B cell (primary cell): ENCODE results near the gene MCAM. TPM values are rescaled to one million over a fixed set of nuclear protein-coding genes. Genes with fewer than 3 reads are reported as not detected.

ENCODE experiments used
- ATAC-seq: fragments of 200-7000 bp; cut with Tn5 transposase; one replicate; pipeline ENCODE4 v1.10.0; 2021; ENCODE audit warnings: low read depth, mild to moderate bottlenecking, moderate number of reproducible peaks, moderate library complexity
- CTCF ChIA-PET: fragments of 350-600 bp; sonication (Branson Sonifier 250); formaldehyde crosslinking; loops from one replicate; lab custom pipeline; 2021; ENCODE audit warnings: antibody characterized with exemption, inconsistent platforms; lab: Charles Lee
- POLR2A ChIA-PET: fragments of 350-600 bp; sonication (Branson Sonifier 250); formaldehyde crosslinking; loops from one replicate; lab custom pipeline; 2021; ENCODE audit warnings: antibody characterized with exemption; lab: Charles Lee
- DNase-seq: peaks from one replicate; pipeline ENCODE4 v3.0.0; 2013
- H2AFZ ChIP-seq: 2 replicates; pipeline ENCODE4 v1.6.1; 2012; ENCODE audit warnings: mild to moderate bottlenecking, low read depth, low read length; ENCODE audit not compliant: insufficient read depth, poor library complexity, severe bottlenecking
- H3K27ac ChIP-seq, 2 donors: 1 replicate in 1 of 2; 2 replicates in 1 of 2; pipeline ENCODE4 v1.5.1; 2012 to 2013; ENCODE audit warnings: low read length in 2 of 2, mild to moderate bottlenecking in 2 of 2, moderate library complexity in 1 of 2
- H3K27me3 ChIP-seq, 4 experiments: fragments of 200-600 bp in 1 of 4; sonication (generic) in 1 of 4; replicated peaks in 1 of 4; 1 replicate in 2 of 4; 2 replicates in 2 of 4; pipeline versions ENCODE4 v1.6.1 to v1.7.0; 2013 to 2016; ENCODE audit warnings: low read length in 3 of 4, mild to moderate bottlenecking in 2 of 4, mixed read lengths in 1 of 4, moderate library complexity in 1 of 4; ENCODE audit not compliant: insufficient read depth in 4 of 4, control insufficient read depth in 3 of 4; ENCODE audit errors: control extremely low read depth in 1 of 4
- H3K36me3 ChIP-seq, 2 experiments: replicated peaks in 1 of 2; 1 replicate in 1 of 2; 2 replicates in 1 of 2; pipeline versions ENCODE4 v1.6.1 to v1.7.1; 2013; ENCODE audit warnings: low read length in 1 of 2; ENCODE audit not compliant: insufficient read depth in 2 of 2, control insufficient read depth in 1 of 2; ENCODE audit errors: control extremely low read depth in 1 of 2, extremely low read depth in 1 of 2
- H3K4me1 ChIP-seq, 2 donors: fragments of 200-600 bp in 1 of 2; sonication (generic) in 1 of 2; 1 replicate in 1 of 2; 2 replicates in 1 of 2; pipeline versions ENCODE4 v1.5.1 to v1.6.1; 2013 to 2017; ENCODE audit warnings: low read length in 2 of 2; ENCODE audit not compliant: control insufficient read depth in 2 of 2, insufficient read depth in 2 of 2
- H3K4me2 ChIP-seq: replicated peaks from 2 replicates; pipeline ENCODE3; 2012; ENCODE audit warnings: mild to moderate bottlenecking, low read depth, low read length; ENCODE audit not compliant: poor library complexity, severe bottlenecking
- H3K4me3 ChIP-seq, 5 experiments: fragments of 200-600 bp in 1 of 5; sonication (generic) in 1 of 5; 1 replicate in 3 of 5; 2 replicates in 2 of 5; pipeline versions ENCODE4 v1.5.1 to v1.7.0; 2011 to 2016; ENCODE audit warnings: low read length in 4 of 5, mild to moderate bottlenecking in 4 of 5, low read depth in 2 of 5, control low read depth in 1 of 5, moderate library complexity in 1 of 5; ENCODE audit not compliant: insufficient read depth in 1 of 5; ENCODE audit errors: control extremely low read depth in 1 of 5, extremely low read depth in 1 of 5
- H3K79me2 ChIP-seq: fragments of 200-600 bp; sonication (generic); one replicate; pipeline ENCODE4 v1.6.0; 2016; ENCODE audit warnings: low read length; ENCODE audit not compliant: control insufficient read depth, insufficient read depth
- H3K9ac ChIP-seq: fragments of 200-600 bp; sonication (generic); 2 replicates; pipeline ENCODE4 v1.6.1; 2017; ENCODE audit warnings: mild to moderate bottlenecking, low read length, moderate library complexity
- H3K9me3 ChIP-seq, 3 donors: one replicate each; pipeline versions ENCODE4 v1.6.1 to v1.7.1; 2013; ENCODE audit warnings: low read length in 2 of 3; ENCODE audit not compliant: control insufficient read depth in 2 of 3, insufficient read depth in 1 of 3; ENCODE audit errors: control extremely low read depth in 1 of 3
- H4K20me1 ChIP-seq: 2 replicates; pipeline ENCODE4 v1.6.0; 2012; ENCODE audit warnings: mild to moderate bottlenecking, low read length; ENCODE audit not compliant: insufficient read depth, control insufficient read depth, poor library complexity, severe bottlenecking
- H3K27ac Mint-ChIP-seq: one replicate; pipeline ENCODE4 v1.8.0; 2021; ENCODE audit warnings: mixed read lengths
- H3K27me3 Mint-ChIP-seq: one replicate; pipeline ENCODE4 v1.8.0; 2021; ENCODE audit warnings: mixed read lengths
- H3K4me1 Mint-ChIP-seq: one replicate; pipeline ENCODE4 v1.8.0; 2021; ENCODE audit warnings: mixed read lengths
- H3K4me3 Mint-ChIP-seq: one replicate; pipeline ENCODE4 v1.8.0; 2021; ENCODE audit warnings: mixed read lengths
- H3K9me3 Mint-ChIP-seq: one replicate; pipeline ENCODE4 v1.8.0; 2022; ENCODE audit warnings: mixed read lengths; ENCODE audit not compliant: insufficient read depth
- EZH2 ChIP-seq: IDR thresholded peaks from 2 replicates; pipeline ENCODE4 v1.6.1; 2012; ENCODE audit warnings: borderline replicate concordance, low read depth, mild to moderate bottlenecking, moderate library complexity, low read length; ENCODE audit not compliant: insufficient read depth, poor library complexity, severe bottlenecking
- WGBS: methylation state at CpG from one replicate; pipeline ENCODE4 v1.1.5; 2013; ENCODE audit warnings: missing lambda C conversion rate; ENCODE audit not compliant: insufficient coverage; 5-methylcytosine and 5-hydroxymethylcytosine counted together
- intact Hi-C: fragments of 100-400 bp; cut with micrococcal nuclease; formaldehyde crosslinking; loops from one replicate; pipeline ENCODE4 v1.10.0; 2022
- polyA plus RNA-seq: library from polyadenylated mRNA; depleted of rRNA; stranded (reverse); fragments of >200 nt; gene quantifications from 2 replicates; pipeline ENCODE4 v1.2.3, GENCODE V29; 2012
- total RNA-seq, 2 donors: library from RNA; stranded (reverse); fragments of 120-200 nt in 1 of 2; gene quantifications; 1 replicate in 1 of 2; 2 replicates in 1 of 2; pipeline versions ENCODE4 v1.2.3 to v1.2.4, GENCODE V29; 2013 to 2022
- TF ChIP-seq, protein P1 (sequence below): fragments of 200-600 bp; IDR thresholded peaks from one replicate; pipeline ENCODE4 v1.8.0; 2022; ENCODE audit warnings: antibody characterized with exemption, mild to moderate bottlenecking

MCAM gene
- total and polyA plus RNA-seq, 2 donors (not counting 1 experiment from before 2014, with no cell fraction given), result 0.42 to 1.1 TPM

DNA sequence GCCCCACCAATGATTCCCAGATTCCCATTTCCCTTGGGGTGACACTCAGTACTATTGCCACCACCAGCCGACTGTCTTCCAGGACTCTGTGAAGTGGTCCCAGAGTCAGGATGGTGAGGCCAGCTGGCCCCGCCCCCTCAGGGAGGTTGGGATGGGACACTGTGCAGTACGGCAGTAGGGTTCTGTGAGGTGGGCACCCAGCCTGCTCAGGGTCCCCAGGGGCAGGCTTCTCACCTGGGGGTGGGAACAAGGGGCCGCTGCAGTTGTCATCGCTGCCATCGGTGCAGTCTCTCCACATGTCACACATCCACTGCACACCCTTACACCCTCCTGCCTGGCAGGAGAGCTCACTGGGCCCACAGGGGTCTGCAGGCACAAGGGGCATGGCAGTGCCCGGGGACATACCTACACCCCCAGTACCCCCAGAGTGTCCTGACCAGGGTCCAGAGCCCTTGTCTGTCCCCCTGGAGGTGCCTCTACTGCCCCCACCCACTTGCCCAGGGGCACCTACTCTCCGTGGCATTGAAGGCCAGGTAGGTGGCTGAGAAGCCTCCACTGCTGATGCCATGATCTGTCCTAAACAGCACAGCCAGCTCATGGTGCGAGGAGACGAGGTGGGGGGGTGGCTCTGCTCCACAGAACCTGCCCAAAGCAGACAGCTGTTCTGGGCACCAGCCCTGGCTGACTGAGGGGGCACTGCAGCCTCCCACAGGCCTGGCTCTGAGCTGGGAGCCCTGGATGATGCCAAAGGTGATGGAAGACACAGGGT lies 25.6 kb upstream of the MCAM start:
- no peak for TF ChIP-seq EZH2
- TF ChIP-seq, protein P1, sequence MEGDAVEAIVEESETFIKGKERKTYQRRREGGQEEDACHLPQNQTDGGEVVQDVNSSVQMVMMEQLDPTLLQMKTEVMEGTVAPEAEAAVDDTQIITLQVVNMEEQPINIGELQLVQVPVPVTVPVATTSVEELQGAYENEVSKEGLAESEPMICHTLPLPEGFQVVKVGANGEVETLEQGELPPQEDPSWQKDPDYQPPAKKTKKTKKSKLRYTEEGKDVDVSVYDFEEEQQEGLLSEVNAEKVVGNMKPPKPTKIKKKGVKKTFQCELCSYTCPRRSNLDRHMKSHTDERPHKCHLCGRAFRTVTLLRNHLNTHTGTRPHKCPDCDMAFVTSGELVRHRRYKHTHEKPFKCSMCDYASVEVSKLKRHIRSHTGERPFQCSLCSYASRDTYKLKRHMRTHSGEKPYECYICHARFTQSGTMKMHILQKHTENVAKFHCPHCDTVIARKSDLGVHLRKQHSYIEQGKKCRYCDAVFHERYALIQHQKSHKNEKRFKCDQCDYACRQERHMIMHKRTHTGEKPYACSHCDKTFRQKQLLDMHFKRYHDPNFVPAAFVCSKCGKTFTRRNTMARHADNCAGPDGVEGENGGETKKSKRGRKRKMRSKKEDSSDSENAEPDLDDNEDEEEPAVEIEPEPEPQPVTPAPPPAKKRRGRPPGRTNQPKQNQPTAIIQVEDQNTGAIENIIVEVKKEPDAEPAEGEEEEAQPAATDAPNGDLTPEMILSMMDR, result no peak
- Mint-ChIP-seq H3K27me3 (peaks cover 61% of the 10 kb centered on the region), H3K27ac (no peak overlapping the region), H3K4me1 (peaks cover 23% of the 10 kb centered on the region), H3K4me3 (no peak overlapping the region), H3K9me3 (no peaks in the 10 kb centered on the region)
- no peak overlapping the region for H3K27ac ChIP-seq
- H3K36me3 ChIP-seq, result no peaks in the 10 kb centered on the region
- 85% methylated on average over 10 of the region's 10 CpGs for WGBS
- no peak for DNase-seq
- peaks cover 31% of the 10 kb centered on the region in 2 donors for H3K4me1 ChIP-seq
- no peak overlapping the region for H2AFZ ChIP-seq
- POLR2A ChIA-PET, result interaction anchor here (0.7 kb wide), 1 partner anchor 1374 kb away, joined by 3 read pairs; no protein-coding TSS in a partner anchor
- intact Hi-C loops, result no loop called here
- H3K4me2 ChIP-seq, result no peak overlapping the region
- no peak overlapping the region for H3K4me3 ChIP-seq
- H3K9me3 ChIP-seq, result peaks cover 0 to 3% (median 0%) of the 10 kb centered on the region in 3 donors
- H3K27me3 ChIP-seq, result peaks cover 0 to 62% (median 32%) of the 10 kb centered on the region in 4 experiments
- H3K79me2 ChIP-seq, result no peaks in the 10 kb centered on the region
- peaks cover 7% of the 10 kb centered on the region for H4K20me1 ChIP-seq
- CTCF ChIA-PET, result interaction anchor here (2.4 kb wide), 1 partner anchor 13 kb away, joined by 11 read pairs; no protein-coding TSS in a partner anchor
- no peak overlapping the region for H3K9ac ChIP-seq
- ATAC-seq, result no peak

DNA sequence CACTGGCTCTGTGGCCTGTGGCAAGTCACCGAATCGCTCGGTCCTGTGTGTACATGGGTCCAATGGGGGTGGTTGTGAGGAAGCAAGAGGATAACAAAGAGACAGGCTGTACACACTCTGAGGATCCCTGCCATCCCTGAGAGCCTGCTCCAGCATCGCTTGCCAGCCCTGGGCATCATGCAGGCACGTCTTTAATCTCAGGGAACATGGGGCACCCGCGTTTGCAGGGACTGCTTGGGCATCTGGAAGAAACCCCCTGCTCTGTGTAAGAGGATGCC lies 25.0 kb upstream of the MCAM start:
- POLR2A ChIA-PET, result no interaction called here
- Histone ChIP-seq H3K4me1 (peaks cover 31% of the 10 kb centered on the region in 2 donors), H4K20me1 (peaks cover 7% of the 10 kb centered on the region), H3K4me3 (no peak overlapping the region), H2AFZ (no peak overlapping the region), H3K27me3 (peaks cover 0 to 60% (median 31%) of the 10 kb centered on the region in 4 experiments), H3K36me3 (peaks cover 0 to 1% of the 10 kb centered on the region in 2 experiments), H3K27ac (no peak overlapping the region), H3K9ac (no peak overlapping the region), H3K79me2 (no peaks in the 10 kb centered on the region), H3K9me3 (peaks cover 0 to 3% (median 0%) of the 10 kb centered on the region in 3 donors), H3K4me2 (no peak overlapping the region)
- Mint-ChIP-seq H3K9me3 (no peaks in the 10 kb centered on the region), H3K4me3 (no peak overlapping the region), H3K4me1 (peaks cover 23% of the 10 kb centered on the region), H3K27me3 (peaks cover 55% of the 10 kb centered on the region), H3K27ac (no peak overlapping the region)
- no peak for TF ChIP-seq EZH2
- TF ChIP-seq, protein P1, result no peak
- WGBS, result 94% methylated on average over 4 of the region's 7 CpGs
- intact Hi-C loops, result no loop called here
- DNase-seq (no peak), ATAC-seq (no peak)
- CTCF ChIA-PET, result interaction anchor here (2.4 kb wide), 1 partner anchor 14 kb away, joined by 11 read pairs; no protein-coding TSS in a partner anchor
